HepG2 (cell line): ENCODE results near the gene VIM. TPM values are rescaled to one million over a fixed set of nuclear protein-coding genes. Genes with fewer than 3 reads are reported as not detected.

Experiments
- ARID3A ChIP-seq: IDR thresholded peaks from 2 replicates; pipeline ENCODE4 v1.6.1; 2012; ENCODE audit warnings: low read depth, low read length, improper control_type of control experiment
- ATF7-NPFF ChIP-seq: sonication (generic); formaldehyde crosslinking; IDR thresholded peaks from 2 replicates; pipeline ENCODE4 v1.8.1; 2023; ENCODE audit warnings: mild to moderate bottlenecking, low read depth, missing genetic modification reagents, moderate library complexity
- DPF2 ChIP-seq: sonication (generic); formaldehyde crosslinking; IDR thresholded peaks from 2 replicates; pipeline ENCODE4 v1.4.0; 2020; ENCODE audit warnings: mild to moderate bottlenecking, low read depth, missing genetic modification reagents, borderline replicate concordance
- ESRRA ChIP-seq: sonication (generic); formaldehyde crosslinking; IDR thresholded peaks from 2 replicates; pipeline ENCODE4 v1.5.1; 2020; ENCODE audit warnings: mild to moderate bottlenecking, low read depth, missing genetic modification reagents
- HDAC1 ChIP-seq: sonication (generic); formaldehyde crosslinking; IDR thresholded peaks from 2 replicates; pipeline ENCODE4 v1.5.1; 2020; ENCODE audit warnings: mild to moderate bottlenecking, missing genetic modification reagents
- HNF4G ChIP-seq, 2 experiments: sonication (generic) in 1 of 2; formaldehyde crosslinking in 1 of 2; IDR thresholded peaks; 2 replicates each; pipeline versions ENCODE4 v1.4.0 to v1.6.1; 2011 to 2020; ENCODE audit warnings: borderline replicate concordance in 2 of 2, low read depth in 2 of 2, mild to moderate bottlenecking in 2 of 2, low read length in 1 of 2, missing genetic modification reagents in 1 of 2, moderate library complexity in 1 of 2
- HOXA7 ChIP-seq: sonication (generic); formaldehyde crosslinking; IDR thresholded peaks from 2 replicates; pipeline ENCODE4 v1.8.1; 2022; ENCODE audit warnings: mild to moderate bottlenecking, missing genetic modification reagents, moderate library complexity
- MEF2D ChIP-seq: sonication (generic); formaldehyde crosslinking; IDR thresholded peaks from 2 replicates; pipeline ENCODE4 v1.5.1; 2020; ENCODE audit warnings: mild to moderate bottlenecking, missing genetic modification reagents
- PATZ1 ChIP-seq: sonication (generic); formaldehyde crosslinking; IDR thresholded peaks from 2 replicates; pipeline ENCODE4 v1.4.0; 2020; ENCODE audit warnings: missing genetic modification reagents
- SIN3B ChIP-seq: fragments of 150-350 bp; IDR thresholded peaks from 2 replicates; pipeline ENCODE4 v1.6.1; 2014; ENCODE audit warnings: low read length
- SKI ChIP-seq: fragments of 450-650 bp; IDR thresholded peaks from one replicate; pipeline ENCODE4 v1.6.1; 2018; ENCODE audit warnings: mild to moderate bottlenecking; ENCODE audit not compliant: partially characterized antibody
- ZBTB38 ChIP-seq: sonication (generic); formaldehyde crosslinking; IDR thresholded peaks from 2 replicates; pipeline ENCODE4 v1.5.1; 2020; ENCODE audit warnings: mild to moderate bottlenecking, missing genetic modification reagents
- ZNF33A ChIP-seq: sonication (generic); formaldehyde crosslinking; IDR thresholded peaks from 2 replicates; pipeline ENCODE4 v1.5.1; 2020; ENCODE audit warnings: missing genetic modification reagents, mild to moderate bottlenecking, moderate library complexity, borderline replicate concordance
- ZNF441 ChIP-seq: sonication (generic); formaldehyde crosslinking; IDR thresholded peaks from 2 replicates; pipeline ENCODE4 v1.7.0; 2021; ENCODE audit warnings: missing genetic modification reagents, borderline replicate concordance
- ZNF484 ChIP-seq: sonication (generic); formaldehyde crosslinking; IDR thresholded peaks from 2 replicates; pipeline ENCODE4 v1.5.1; 2020; ENCODE audit warnings: mild to moderate bottlenecking, low read depth, missing genetic modification reagents, borderline replicate concordance
- ZNF557 ChIP-seq: sonication (generic); formaldehyde crosslinking; IDR thresholded peaks from 2 replicates; pipeline ENCODE4 v1.4.0; 2020; ENCODE audit warnings: missing genetic modification reagents
- ZNF674 ChIP-seq: sonication (generic); formaldehyde crosslinking; IDR thresholded peaks from 2 replicates; pipeline ENCODE4 v1.5.0; 2020; ENCODE audit warnings: low read depth, mild to moderate bottlenecking, missing genetic modification reagents
- ZNF777 ChIP-seq: sonication (generic); formaldehyde crosslinking; IDR thresholded peaks from 2 replicates; pipeline ENCODE4 v1.4.0; 2020; ENCODE audit warnings: missing genetic modification reagents
- ZZZ3 ChIP-seq: sonication (generic); formaldehyde crosslinking; IDR thresholded peaks from 2 replicates; pipeline ENCODE4 v1.4.0; 2020; ENCODE audit warnings: missing genetic modification reagents, mild to moderate bottlenecking, borderline replicate concordance
- polyA plus RNA-seq, 8 experiments: library from polyadenylated mRNA; depleted of rRNA in 3 of 8; stranded (reverse) in 7 of 8; unstranded in 1 of 8; fragments of >200 nt; fragmentation: Illumina TruSeq in 4 of 8; extraction: Trizol in 4 of 8; gene quantifications; 2 replicates each; pipeline versions ENCODE4 v1.2.1 to v1.2.3, GENCODE V29; 2011 to 2016; ENCODE audit warnings: low read depth in 4 of 8, missing spikeins in 1 of 8, mixed read lengths in 1 of 8; ENCODE audit not compliant: insufficient read depth in 1 of 8
- total RNA-seq, 5 experiments: library from RNA; depleted of rRNA; stranded (reverse); fragments of >200 nt; fragmentation: Illumina TruSeq; extraction: Trizol; gene quantifications; 2 replicates each; pipeline ENCODE4 v1.2.3, GENCODE V29; 2016; ENCODE audit warnings: low read depth in 1 of 5
- TF ChIP-seq, protein P1 (sequence below): sonication (generic); formaldehyde crosslinking; conservative IDR thresholded peaks from 2 replicates; pipeline ENCODE4 v1.4.0; 2020; ENCODE audit warnings: mild to moderate bottlenecking, missing genetic modification reagents, moderate library complexity

Gene VIM
- total and polyA plus RNA-seq, 2 of the 13 experiments (the other 11 are each of a cell fraction or from before 2014, with no cell fraction given) = not detected

DNA sequence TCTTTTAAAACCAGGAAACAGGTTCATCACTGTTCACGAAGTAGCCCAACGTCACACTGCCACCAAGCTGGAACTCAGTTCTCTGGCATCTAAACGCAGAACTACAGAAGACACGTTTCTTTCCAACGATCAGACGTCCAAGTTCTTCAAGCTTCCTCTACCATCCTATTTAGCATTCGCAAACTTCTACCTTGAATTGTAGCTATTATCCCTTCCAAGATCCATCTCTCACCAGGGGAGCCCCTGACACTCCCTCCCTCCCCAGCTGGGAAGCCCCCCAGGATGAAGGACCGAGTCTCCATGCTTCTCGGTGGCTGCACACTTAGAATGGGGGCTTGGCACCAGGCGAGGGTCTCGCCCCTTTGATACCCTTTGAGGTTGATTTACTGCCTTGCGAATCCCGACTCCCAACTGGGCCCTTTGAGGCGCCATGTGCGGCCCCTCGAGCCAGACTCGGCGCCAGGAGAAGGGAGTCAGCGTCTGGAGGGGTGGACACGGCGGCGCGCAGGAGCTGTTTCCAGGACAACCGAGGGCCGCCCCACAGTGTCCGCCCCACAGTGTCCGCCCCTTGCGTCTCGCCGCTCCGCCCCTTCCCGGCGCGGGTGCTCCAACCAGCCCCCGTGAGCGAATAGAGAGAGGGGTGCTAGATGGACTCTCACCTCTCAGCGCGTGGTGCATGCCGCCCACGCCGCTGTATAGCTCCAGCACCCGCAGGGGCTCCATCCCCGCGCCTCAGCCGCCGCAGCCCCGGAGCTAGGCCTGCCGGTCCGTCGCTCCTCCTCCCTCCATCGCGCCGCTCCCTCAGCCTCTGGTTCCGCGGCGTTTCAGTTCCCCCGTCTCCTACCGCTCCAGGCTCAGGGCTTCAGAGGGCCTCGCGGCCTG lies 26.9 kb upstream of the VIM start, which contains the start of gene TRDMT1 (continued):
- TF ChIP-seq ARID3A (no peak), ZZZ3 (CRISPR knock-in tag) (peak; percentile 78; the same call in 1 of the 2 replicates), HDAC1 (peak; percentile 93), ATF7-NPFF (CRISPR knock-in tag) (peak; percentile 95; the same call in 1 of the 2 replicates), ZNF484 (CRISPR knock-in tag) (no peak), ZNF777 (CRISPR knock-in tag) (peak; percentile 66; the same call in 1 of the 2 replicates), ZBTB38 (CRISPR knock-in tag) (peak; percentile 68; the same call in 1 of the 2 replicates), HNF4G (IDR thresholded peaks at IDR 0.05; ENCODE audit: borderline replicate concordance, low read depth, low read length) (peak; percentile 28; the same call in 1 of the 2 replicates), HNF4G (CRISPR knock-in tag; IDR thresholded peaks at IDR 0.05; ENCODE audit: borderline replicate concordance, low read depth) (0 out of 2 replicates have a peak, but pooled peaks have one; percentile 30), ZNF33A (CRISPR knock-in tag) (0 out of 2 replicates have a peak, but pooled peaks have one; percentile 50), PATZ1 (peak; percentile 71), DPF2 (no peak), SIN3B (0 out of 2 replicates have a peak, but pooled peaks have one; percentile 53), SKI (peak; percentile 87), ZNF674 (CRISPR knock-in tag) (no peak), HOXA7 (CRISPR knock-in tag) (no peak), ZNF441 (peak; percentile 68; the same call in 1 of the 2 replicates), ZNF557 (CRISPR knock-in tag) (peak; percentile 84; the same call in 1 of the 2 replicates), MEF2D (CRISPR knock-in tag) (peak; percentile 86), ESRRA (CRISPR knock-in tag) (no peak; the same call in 1 of the 2 replicates)
- TF ChIP-seq, protein P1, sequence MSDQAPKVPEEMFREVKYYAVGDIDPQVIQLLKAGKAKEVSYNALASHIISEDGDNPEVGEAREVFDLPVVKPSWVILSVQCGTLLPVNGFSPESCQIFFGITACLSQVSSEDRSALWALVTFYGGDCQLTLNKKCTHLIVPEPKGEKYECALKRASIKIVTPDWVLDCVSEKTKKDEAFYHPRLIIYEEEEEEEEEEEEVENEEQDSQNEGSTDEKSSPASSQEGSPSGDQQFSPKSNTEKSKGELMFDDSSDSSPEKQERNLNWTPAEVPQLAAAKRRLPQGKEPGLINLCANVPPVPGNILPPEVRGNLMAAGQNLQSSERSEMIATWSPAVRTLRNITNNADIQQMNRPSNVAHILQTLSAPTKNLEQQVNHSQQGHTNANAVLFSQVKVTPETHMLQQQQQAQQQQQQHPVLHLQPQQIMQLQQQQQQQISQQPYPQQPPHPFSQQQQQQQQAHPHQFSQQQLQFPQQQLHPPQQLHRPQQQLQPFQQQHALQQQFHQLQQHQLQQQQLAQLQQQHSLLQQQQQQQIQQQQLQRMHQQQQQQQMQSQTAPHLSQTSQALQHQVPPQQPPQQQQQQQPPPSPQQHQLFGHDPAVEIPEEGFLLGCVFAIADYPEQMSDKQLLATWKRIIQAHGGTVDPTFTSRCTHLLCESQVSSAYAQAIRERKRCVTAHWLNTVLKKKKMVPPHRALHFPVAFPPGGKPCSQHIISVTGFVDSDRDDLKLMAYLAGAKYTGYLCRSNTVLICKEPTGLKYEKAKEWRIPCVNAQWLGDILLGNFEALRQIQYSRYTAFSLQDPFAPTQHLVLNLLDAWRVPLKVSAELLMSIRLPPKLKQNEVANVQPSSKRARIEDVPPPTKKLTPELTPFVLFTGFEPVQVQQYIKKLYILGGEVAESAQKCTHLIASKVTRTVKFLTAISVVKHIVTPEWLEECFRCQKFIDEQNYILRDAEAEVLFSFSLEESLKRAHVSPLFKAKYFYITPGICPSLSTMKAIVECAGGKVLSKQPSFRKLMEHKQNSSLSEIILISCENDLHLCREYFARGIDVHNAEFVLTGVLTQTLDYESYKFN (CRISPR knock-in tag) = peak; percentile 41
